Right lobe of liver (tissue), 6 donors: Measurements from ENCODE around the gene MCRIP1. TPM values are rescaled to one million over a fixed set of nuclear protein-coding genes. Genes with fewer than 3 reads are reported as not detected.

Source experiments
- ATAC-seq, 4 donors: fragments of 200-7000 bp; cut with Tn5 transposase; one replicate each; pipeline ENCODE4 v1.9.1; 2020; ENCODE audit warnings: mild to moderate bottlenecking in 4 of 4, moderate library complexity in 4 of 4
- DNase-seq, 3 donors: peaks; one replicate each; pipeline ENCODE4 v3.0.0-alpha.2; 2020
- H3K27ac ChIP-seq, 3 donors: fragments of 200-600 bp; one replicate each; pipeline ENCODE4 v1.8.0; 2022
- H3K27me3 ChIP-seq, 2 donors: fragments of 200-600 bp; one replicate each; pipeline ENCODE4 v1.8.0; 2022
- H3K36me3 ChIP-seq, 4 donors: fragments of 200-600 bp; sonication (generic) in 1 of 4; one replicate each; pipeline versions ENCODE4 v1.5.1 to v1.8.0; 2017 to 2022; ENCODE audit warnings: control low read depth in 1 of 4
- H3K4me1 ChIP-seq, 4 donors: fragments of 200-600 bp; sonication (generic) in 1 of 4; one replicate each; pipeline versions ENCODE4 v1.5.1 to v1.8.0; 2017 to 2022; ENCODE audit warnings: control low read depth in 1 of 4
- H3K4me3 ChIP-seq, 3 donors: fragments of 200-600 bp; one replicate each; pipeline ENCODE4 v1.8.0; 2022
- H3K9me3 ChIP-seq, 4 donors: fragments of 200-600 bp; sonication (generic) in 1 of 4; one replicate each; pipeline versions ENCODE4 v1.5.1 to v1.8.0; 2017 to 2022; ENCODE audit warnings: control low read depth in 1 of 4
- CTCF ChIP-seq, 4 donors: fragments of 200-600 bp in 3 of 4; fragments of 450-650 bp in 1 of 4; IDR thresholded peaks; one replicate each; pipeline versions ENCODE4 v1.5.1 to v1.8.0; 2016 to 2022; ENCODE audit warnings: antibody characterized with exemption in 4 of 4, mild to moderate bottlenecking in 2 of 4
- POLR2A ChIP-seq: fragments of 450-650 bp; IDR thresholded peaks from one replicate; pipeline ENCODE4 v1.6.1; 2017; ENCODE audit warnings: antibody characterized with exemption, mild to moderate bottlenecking
- WGBS: methylation state at CpG from one replicate; pipeline ENCODE4 v1.1.6; 2018; ENCODE audit warnings: low coverage, low lambda C conversion rate; ENCODE audit not compliant: insufficient coverage; ENCODE audit errors: missing lambda C conversion rate; 5-methylcytosine and 5-hydroxymethylcytosine counted together
- intact Hi-C, 2 donors: fragments of 100-400 bp; cut with DNase I; formaldehyde crosslinking; loops; one replicate each; pipeline versions ENCODE4 v1.11.2 to v1.14.1; 2022
- total RNA-seq, 6 experiments: library from RNA; depleted of rRNA in 2 of 6; stranded (reverse); fragments of >200 nt in 2 of 6; fragmentation: NEBNext Ultra II Directional in 3 of 6; extraction: Animal tissue kit (Norgen Biotek cat#: 25700) in 3 of 6; gene quantifications; one replicate each; pipeline versions ENCODE4 v1.1.0 to v1.2.4, GENCODE V29; 2016 to 2023
- donor health status: DM: no; HTN: yes; CAD: no.
- donor health status: DM: no; HTN: no; CAD: no.
- donor health status: DM: no; HTN: no; CAD: no.
- donor health status: DM: no; HTN: yes; CAD: no.
- donor health status: DM: no; HTN: yes; CAD: no.

Gene MCRIP1
- total RNA-seq, 6 experiments from 2014 or later: 19.0 to 32.6 (median 25.7) TPM

GRCh38 chr17:81814748-81815645, 18.1 kb downstream of the MCRIP1 start:
- H3K36me3 ChIP-seq: peaks cover 0 to 3% (median 0%) of the 10 kb centered on the region in 4 donors
- ATAC-seq (peak; percentile 28 to 37 (median 32)), DNase-seq (peak in 1 of 3 donors; percentile 44)
- no peak overlapping the region for H3K27ac ChIP-seq
- no peaks in the 10 kb centered on the region for H3K9me3 ChIP-seq
- no peaks in the 10 kb centered on the region for H3K4me1 ChIP-seq
- TF ChIP-seq CTCF (IDR thresholded peaks at IDR 0.05) (no peak), POLR2A (no peak)
- H3K27me3 ChIP-seq: no peaks in the 10 kb centered on the region
- no peak overlapping the region for H3K4me3 ChIP-seq
- 63% methylated on average over 3 of the region's 24 CpGs for WGBS
- intact Hi-C loops: no loop called here

- TF ChIP-seq POLR2A (no peak), CTCF (IDR thresholded peaks at IDR 0.05) (no peak)
- Histone ChIP-seq H3K9me3 (no peaks in the 10 kb centered on the region), H3K36me3 (peaks cover 0 to 3% (median 0%) of the 10 kb centered on the region in 4 donors), H3K27ac (no peak overlapping the region), H3K4me3 (no peak overlapping the region), H3K4me1 (no peaks in the 10 kb centered on the region), H3K27me3 (no peaks in the 10 kb centered on the region)
- intact Hi-C loops: no loop called here
- peak in 1 of 3 donors; percentile 45 for DNase-seq
- ATAC-seq: no peak
- 88% methylated on average over 11 of the region's 41 CpGs for WGBS
These were observed 19.0 kb downstream of the MCRIP1 start for GRCh38 chr17:81813861-81814683.

GRCh38 chr17:81813371-81813684, 19.8 kb downstream of the MCRIP1 start:
- ATAC-seq (no peak), DNase-seq (no peak)
- Histone ChIP-seq H3K27me3 (no peaks in the 10 kb centered on the region), H3K9me3 (no peaks in the 10 kb centered on the region), H3K27ac (no peak overlapping the region), H3K36me3 (peaks cover 0 to 3% (median 0%) of the 10 kb centered on the region in 4 donors), H3K4me1 (no peaks in the 10 kb centered on the region), H3K4me3 (no peak overlapping the region)
- TF ChIP-seq CTCF (IDR thresholded peaks at IDR 0.05) (no peak), POLR2A (no peak)
- intact Hi-C loops: no loop called here
- WGBS: no CpG with 5 or more reads among the region's 15 CpGs

GRCh38 chr17:81812571-81813370, 20.3 kb downstream of the MCRIP1 start:
- ATAC-seq (no peak), DNase-seq (peak in 2 of 3 donors; percentile 44 to 52)
- Histone ChIP-seq H3K27me3 (no peaks in the 10 kb centered on the region), H3K9me3 (no peaks in the 10 kb centered on the region), H3K4me1 (no peaks in the 10 kb centered on the region), H3K4me3 (no peak overlapping the region), H3K27ac (no peak overlapping the region), H3K36me3 (peaks cover 0 to 3% (median 0%) of the 10 kb centered on the region in 4 donors)
- intact Hi-C loops: no loop called here
- TF ChIP-seq POLR2A (no peak), CTCF (IDR thresholded peaks at IDR 0.05) (no peak)
- 78% methylated on average over 13 of the region's 45 CpGs for WGBS
